Daoy (cell line): Measurements from ENCODE around the gene AATF. TPM values are rescaled to one million over a fixed set of nuclear protein-coding genes. Genes with fewer than 3 reads are reported as not detected.

Experiments
- DNase-seq: peaks from one replicate; pipeline ENCODE4 v3.0.0-alpha.2; 2015; ENCODE audit warnings: low read depth
- total RNA-seq: library from RNA; depleted of rRNA; stranded (reverse); fragments of >200 nt; shearing (Covaris generic); gene quantifications from 2 replicates; pipeline ENCODE4 v1.2.3, GENCODE V29; 2014; rRNA removed

Gene AATF, protein sequence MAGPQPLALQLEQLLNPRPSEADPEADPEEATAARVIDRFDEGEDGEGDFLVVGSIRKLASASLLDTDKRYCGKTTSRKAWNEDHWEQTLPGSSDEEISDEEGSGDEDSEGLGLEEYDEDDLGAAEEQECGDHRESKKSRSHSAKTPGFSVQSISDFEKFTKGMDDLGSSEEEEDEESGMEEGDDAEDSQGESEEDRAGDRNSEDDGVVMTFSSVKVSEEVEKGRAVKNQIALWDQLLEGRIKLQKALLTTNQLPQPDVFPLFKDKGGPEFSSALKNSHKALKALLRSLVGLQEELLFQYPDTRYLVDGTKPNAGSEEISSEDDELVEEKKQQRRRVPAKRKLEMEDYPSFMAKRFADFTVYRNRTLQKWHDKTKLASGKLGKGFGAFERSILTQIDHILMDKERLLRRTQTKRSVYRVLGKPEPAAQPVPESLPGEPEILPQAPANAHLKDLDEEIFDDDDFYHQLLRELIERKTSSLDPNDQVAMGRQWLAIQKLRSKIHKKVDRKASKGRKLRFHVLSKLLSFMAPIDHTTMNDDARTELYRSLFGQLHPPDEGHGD
- total RNA-seq: 79.8 and 106 TPM in 2 replicates

GRCh38 chr17:36948717-36949460 is at the start of gene AATF:
AATF (plus strand) TSS chr17:36948954; CDS start chr17:36949126, 172 bp downstream.
- peak; percentile 98 for DNase-seq

GRCh38 chr17:36899250-36900159 is 49.2 kb upstream of the AATF start:
- DNase-seq: peak; percentile 57

- no peak for DNase-seq
These were observed 48.6 kb upstream of the AATF start for GRCh38 chr17:36900160-36900512.

- peak; percentile 97 for DNase-seq
These were observed 47.2 kb upstream of the AATF start for GRCh38 chr17:36901506-36901905.

GRCh38 chr17:36907407-36907806 is 41.3 kb upstream of the AATF start:
- DNase-seq: no peak

- no peak for DNase-seq
These were observed 38.2 kb upstream of the AATF start for GRCh38 chr17:36910513-36910912.

- no peak for DNase-seq
These were observed 37.8 kb upstream of the AATF start for GRCh38 chr17:36911001-36911400.

DNA sequence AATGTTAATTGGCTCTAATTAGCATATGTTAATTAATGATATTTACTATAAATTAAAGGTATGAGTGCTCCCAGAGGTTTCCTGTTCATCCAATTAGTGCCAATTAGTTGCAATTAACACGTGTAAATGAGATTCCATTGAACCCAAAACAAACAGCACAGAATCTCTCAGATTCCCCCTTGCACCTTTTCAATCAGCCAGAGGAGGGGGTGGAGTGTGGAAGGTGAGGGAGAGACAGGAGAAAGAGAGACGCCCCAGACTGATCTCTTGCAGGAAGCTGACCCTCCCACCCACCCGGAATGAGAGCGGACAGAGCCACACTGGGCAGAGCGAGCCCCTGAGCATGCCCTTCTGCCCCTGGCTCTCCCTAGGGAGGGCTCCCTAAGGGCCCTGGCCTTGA is 35.6 kb upstream of the AATF start:
- no peak for DNase-seq

GRCh38 chr17:36918211-36918691 is 30.5 kb upstream of the AATF start:
- DNase-seq: peak; percentile 73

- DNase-seq: no peak
These were observed 29.3 kb upstream of the AATF start for GRCh38 chr17:36919407-36919968.

- peak; percentile 87 for DNase-seq
These were observed 28.4 kb upstream of the AATF start for GRCh38 chr17:36920032-36921005.

GRCh38 chr17:36921095-36921851 is 27.5 kb upstream of the AATF start:
- DNase-seq: peak; percentile 92

DNA sequence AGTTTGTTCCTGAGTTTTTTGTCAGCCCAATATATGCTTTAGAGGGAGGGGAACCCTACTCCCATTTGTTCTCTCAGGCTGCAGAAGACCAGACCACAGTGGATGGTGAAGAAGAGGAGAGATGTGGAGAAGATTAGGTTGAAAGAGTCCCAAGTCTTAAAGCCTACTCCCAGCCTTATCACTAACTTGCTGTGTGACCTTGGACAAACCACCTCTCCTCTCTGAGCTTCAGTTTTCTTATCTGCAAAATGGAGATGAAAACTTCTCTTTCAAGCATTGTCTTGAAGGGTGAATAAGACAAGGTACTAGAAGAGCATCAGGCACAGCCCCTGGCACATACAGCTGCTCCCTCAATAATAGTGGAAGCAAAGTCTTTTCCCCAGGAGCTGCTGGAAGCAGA is 26.6 kb upstream of the AATF start:
- DNase-seq: no peak

DNA sequence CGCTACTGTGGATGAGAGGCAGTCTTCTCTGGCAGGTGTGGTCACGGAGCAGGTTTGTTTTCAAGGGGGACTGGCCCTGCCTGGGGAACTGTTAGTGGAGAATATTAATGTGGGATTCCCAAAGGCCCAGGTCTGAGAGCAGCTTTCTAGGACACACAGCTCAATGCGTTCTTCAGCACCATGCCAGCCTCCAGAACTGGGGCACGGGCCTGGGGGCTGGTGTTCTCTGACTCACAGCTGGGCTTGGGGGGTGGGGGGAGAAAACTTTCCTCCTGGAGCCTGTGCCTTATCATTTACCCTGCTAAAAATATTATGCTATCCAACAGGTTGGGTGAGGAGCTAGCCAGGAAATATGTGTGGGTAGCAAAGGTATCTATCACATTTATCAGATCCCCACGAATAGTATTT is 24.9 kb upstream of the AATF start:
- no peak for DNase-seq

GRCh38 chr17:36926226-36926625 is 22.5 kb upstream of the AATF start:
- DNase-seq: no peak

DNA sequence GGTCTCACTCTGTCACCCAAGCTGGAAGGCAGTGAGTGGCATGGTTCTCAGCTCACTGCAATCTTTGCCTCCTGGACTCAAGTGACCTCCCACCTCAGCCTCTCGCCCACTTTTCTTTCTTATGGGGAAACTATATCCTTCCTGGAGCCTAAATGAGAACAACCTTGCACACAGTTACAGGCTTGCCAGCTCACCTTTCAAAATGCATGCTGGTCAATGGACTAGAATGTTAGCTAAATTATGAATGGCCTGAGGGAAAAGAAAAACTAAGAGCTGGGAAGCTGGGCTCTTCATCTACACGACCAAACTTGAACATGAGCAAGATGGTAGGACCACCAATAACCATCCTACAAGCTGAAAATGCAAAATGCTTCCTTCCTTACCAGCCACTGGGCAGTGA is 22.1 kb upstream of the AATF start:
- DNase-seq: no peak

- no peak for DNase-seq
These were observed 20.0 kb upstream of the AATF start for GRCh38 chr17:36928471-36929345.
